Panc1 (cell line): ENCODE data around the gene LGR5. TPM values are rescaled to one million over a fixed set of nuclear protein-coding genes. Genes with fewer than 3 reads are reported as not detected.

Experiments
- ATAC-seq: fragments of 200-7000 bp; cut with Tn5 transposase; 2 replicates; pipeline ENCODE4 v1.9.1; 2020; ENCODE audit warnings: mild to moderate bottlenecking, moderate library complexity
- BruUV-seq: library from RNA; stranded (reverse); fragments of 400-500 nt; replicated peaks from 2 replicates; lab custom pipeline; 2021; lab: Mats Ljungman, UMichigan
- CTCF ChIA-PET: fragments of 300-600 bp; sonication (Branson Sonifier 250); formaldehyde crosslinking; loops from one replicate; lab custom pipeline; 2022; ENCODE audit warnings: antibody characterized with exemption; lab: Charles Lee
- POLR2A ChIA-PET: fragments of 300-600 bp; sonication (Branson Sonifier 250); formaldehyde crosslinking; loops from one replicate; lab custom pipeline; 2022; ENCODE audit warnings: antibody characterized with exemption; lab: Charles Lee
- DNase-seq: peaks from one replicate; pipeline ENCODE4 v3.0.0-alpha.2; 2010; ENCODE audit warnings: low read depth, low spot score
- H3K27ac ChIP-seq: 2 replicates; pipeline ENCODE4 v1.5.1; 2011; ENCODE audit warnings: mild to moderate bottlenecking, low read length, inconsistent platforms
- H3K27me3 ChIP-seq: fragments of 200-500 bp; sonication (Bioruptor generic); 2 replicates; pipeline ENCODE4 v1.6.0; 2014; ENCODE audit warnings: low read length, inconsistent platforms; ENCODE audit not compliant: control insufficient read depth, insufficient read depth
- H3K36me3 ChIP-seq: fragments of 200-500 bp; sonication (Bioruptor generic); 2 replicates; pipeline ENCODE4 v1.5.1; 2014; ENCODE audit warnings: inconsistent platforms, mild to moderate bottlenecking, low read length, moderate library complexity; ENCODE audit not compliant: control insufficient read depth, insufficient read depth
- H3K4me1 ChIP-seq: 2 replicates; pipeline ENCODE4 v1.5.1; 2011; ENCODE audit warnings: inconsistent platforms, mild to moderate bottlenecking, low read length, moderate library complexity; ENCODE audit not compliant: control insufficient read depth, insufficient read depth
- H3K4me3 ChIP-seq, 2 experiments: 2 replicates each; pipeline ENCODE4 v1.5.1; 2011 to 2012; ENCODE audit warnings: low read depth in 2 of 2, low read length in 2 of 2, mild to moderate bottlenecking in 2 of 2, inconsistent platforms in 1 of 2, moderate library complexity in 1 of 2
- H3K9me3 ChIP-seq: fragments of 200-500 bp; sonication (Bioruptor generic); 2 replicates; pipeline ENCODE4 v1.5.1; 2014; ENCODE audit warnings: low read depth, mild to moderate bottlenecking, inconsistent platforms, low read length, moderate library complexity; ENCODE audit not compliant: control insufficient read depth, insufficient read depth
- POLR2AphosphoS5 ChIP-seq: IDR thresholded peaks from 2 replicates; pipeline ENCODE4 v1.6.1; 2012; ENCODE audit warnings: mild to moderate bottlenecking, low read depth, low read length, moderate library complexity
- SIN3A ChIP-seq: IDR thresholded peaks from 2 replicates; pipeline ENCODE4 v1.6.1; 2012; ENCODE audit warnings: low read depth, mild to moderate bottlenecking, low read length, moderate library complexity, borderline replicate concordance; ENCODE audit not compliant: insufficient read depth
- TCF7L2 ChIP-seq: IDR thresholded peaks from 2 replicates; pipeline ENCODE4 v1.6.1; 2011; ENCODE audit warnings: mild to moderate bottlenecking, low read depth, low read length, inconsistent platforms
- in situ Hi-C: cut with HindIII; loops from 2 replicates; pipeline ENCODE4 v1.10.0; 2016; ENCODE audit warnings: low sequenced_read_pairs, low pct_unique_long_range_greater_than_20kb
- intact Hi-C: fragments of 100-400 bp; cut with micrococcal nuclease; formaldehyde crosslinking; loops from one replicate; pipeline ENCODE4 v1.10.0; 2022; ENCODE audit not compliant: unreplicated experiment
- total RNA-seq: library from RNA; stranded (reverse); gene quantifications from one replicate; pipeline ENCODE4 v1.2.1, GENCODE V29; 2021; ENCODE audit not compliant: unreplicated experiment
- TF ChIP-seq, protein P1 (sequence below), 2 experiments: IDR thresholded peaks; 2 replicates each; pipeline ENCODE4 v1.6.1; 2011 to 2012; ENCODE audit warnings: low read depth in 2 of 2, control low read depth in 1 of 2, low read length in 1 of 2, mild to moderate bottlenecking in 1 of 2, moderate library complexity in 1 of 2; ENCODE audit not compliant: insufficient read depth in 1 of 2
- TF ChIP-seq, protein P2 (sequence below): fragments of 450-650 bp; IDR thresholded peaks from 2 replicates; pipeline ENCODE4 v1.5.1; 2017; ENCODE audit warnings: mild to moderate bottlenecking

The LGR5 gene
- total RNA-seq, 1 experiment from 2014 or later: 1.9 TPM

DNA sequence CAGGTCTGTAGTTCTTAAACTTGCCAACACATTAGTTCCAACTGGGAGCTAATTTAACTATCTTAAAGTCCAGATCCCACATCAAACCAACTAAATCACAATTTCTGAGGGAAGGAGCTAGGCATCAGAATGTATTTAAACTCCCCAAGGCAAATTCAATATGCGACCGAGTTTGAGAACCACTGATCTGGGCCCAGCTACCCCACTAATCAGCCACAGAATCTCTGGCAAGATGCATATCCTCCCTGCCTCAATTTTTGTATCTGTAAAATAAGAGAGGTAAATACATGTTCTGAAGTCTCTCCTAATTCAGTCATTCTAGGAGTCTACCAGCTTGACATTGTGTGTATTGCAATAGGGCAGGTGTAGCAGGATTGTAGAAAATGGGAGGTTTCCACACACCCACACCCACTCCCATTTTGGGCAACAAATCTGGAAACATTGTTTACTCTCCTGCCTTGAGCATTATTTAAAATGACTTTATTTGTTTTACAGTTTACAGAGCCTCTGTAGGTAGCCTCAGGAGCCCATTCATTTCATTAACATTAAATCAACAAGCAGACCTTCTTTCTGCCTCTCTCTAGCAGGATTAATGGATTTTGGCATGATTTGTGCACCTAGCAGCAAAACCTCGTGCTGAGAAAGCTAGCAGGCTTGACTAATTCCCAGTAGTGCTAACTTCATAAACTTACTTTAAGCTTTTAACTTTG, 15.6 kb downstream of the LGR5 start:
- ChIA-PET CTCF (no interaction called here), POLR2A (no interaction called here)
- TF ChIP-seq TCF7L2 (no peak), POLR2AphosphoS5 (no peak), SIN3A (no peak)
- TF ChIP-seq, protein P1, sequence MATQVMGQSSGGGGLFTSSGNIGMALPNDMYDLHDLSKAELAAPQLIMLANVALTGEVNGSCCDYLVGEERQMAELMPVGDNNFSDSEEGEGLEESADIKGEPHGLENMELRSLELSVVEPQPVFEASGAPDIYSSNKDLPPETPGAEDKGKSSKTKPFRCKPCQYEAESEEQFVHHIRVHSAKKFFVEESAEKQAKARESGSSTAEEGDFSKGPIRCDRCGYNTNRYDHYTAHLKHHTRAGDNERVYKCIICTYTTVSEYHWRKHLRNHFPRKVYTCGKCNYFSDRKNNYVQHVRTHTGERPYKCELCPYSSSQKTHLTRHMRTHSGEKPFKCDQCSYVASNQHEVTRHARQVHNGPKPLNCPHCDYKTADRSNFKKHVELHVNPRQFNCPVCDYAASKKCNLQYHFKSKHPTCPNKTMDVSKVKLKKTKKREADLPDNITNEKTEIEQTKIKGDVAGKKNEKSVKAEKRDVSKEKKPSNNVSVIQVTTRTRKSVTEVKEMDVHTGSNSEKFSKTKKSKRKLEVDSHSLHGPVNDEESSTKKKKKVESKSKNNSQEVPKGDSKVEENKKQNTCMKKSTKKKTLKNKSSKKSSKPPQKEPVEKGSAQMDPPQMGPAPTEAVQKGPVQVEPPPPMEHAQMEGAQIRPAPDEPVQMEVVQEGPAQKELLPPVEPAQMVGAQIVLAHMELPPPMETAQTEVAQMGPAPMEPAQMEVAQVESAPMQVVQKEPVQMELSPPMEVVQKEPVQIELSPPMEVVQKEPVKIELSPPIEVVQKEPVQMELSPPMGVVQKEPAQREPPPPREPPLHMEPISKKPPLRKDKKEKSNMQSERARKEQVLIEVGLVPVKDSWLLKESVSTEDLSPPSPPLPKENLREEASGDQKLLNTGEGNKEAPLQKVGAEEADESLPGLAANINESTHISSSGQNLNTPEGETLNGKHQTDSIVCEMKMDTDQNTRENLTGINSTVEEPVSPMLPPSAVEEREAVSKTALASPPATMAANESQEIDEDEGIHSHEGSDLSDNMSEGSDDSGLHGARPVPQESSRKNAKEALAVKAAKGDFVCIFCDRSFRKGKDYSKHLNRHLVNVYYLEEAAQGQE (IDR thresholded peaks at IDR 0.05; ENCODE audit: insufficient read depth in 1 of 2, low read depth in 2 of 2, low read length in 1 of 2): no peak
- TF ChIP-seq, protein P2, sequence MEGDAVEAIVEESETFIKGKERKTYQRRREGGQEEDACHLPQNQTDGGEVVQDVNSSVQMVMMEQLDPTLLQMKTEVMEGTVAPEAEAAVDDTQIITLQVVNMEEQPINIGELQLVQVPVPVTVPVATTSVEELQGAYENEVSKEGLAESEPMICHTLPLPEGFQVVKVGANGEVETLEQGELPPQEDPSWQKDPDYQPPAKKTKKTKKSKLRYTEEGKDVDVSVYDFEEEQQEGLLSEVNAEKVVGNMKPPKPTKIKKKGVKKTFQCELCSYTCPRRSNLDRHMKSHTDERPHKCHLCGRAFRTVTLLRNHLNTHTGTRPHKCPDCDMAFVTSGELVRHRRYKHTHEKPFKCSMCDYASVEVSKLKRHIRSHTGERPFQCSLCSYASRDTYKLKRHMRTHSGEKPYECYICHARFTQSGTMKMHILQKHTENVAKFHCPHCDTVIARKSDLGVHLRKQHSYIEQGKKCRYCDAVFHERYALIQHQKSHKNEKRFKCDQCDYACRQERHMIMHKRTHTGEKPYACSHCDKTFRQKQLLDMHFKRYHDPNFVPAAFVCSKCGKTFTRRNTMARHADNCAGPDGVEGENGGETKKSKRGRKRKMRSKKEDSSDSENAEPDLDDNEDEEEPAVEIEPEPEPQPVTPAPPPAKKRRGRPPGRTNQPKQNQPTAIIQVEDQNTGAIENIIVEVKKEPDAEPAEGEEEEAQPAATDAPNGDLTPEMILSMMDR: no peak
- no peak overlapping the region for H3K4me3 ChIP-seq
- H3K27me3 ChIP-seq: peaks cover 8% of the 10 kb centered on the region; the same call in 1 of the 2 replicates
- no peaks in the 10 kb centered on the region for H3K36me3 ChIP-seq
- DNase-seq (no peak), ATAC-seq (no peak)
- no peaks in the 10 kb centered on the region for H3K9me3 ChIP-seq
- no peak overlapping the region for H3K27ac ChIP-seq
- no TSS peak for BruUV-seq
- in situ Hi-C loops (no loop called here), intact Hi-C loops (no loop called here)
- H3K4me1 ChIP-seq: no peaks in the 10 kb centered on the region

DNA sequence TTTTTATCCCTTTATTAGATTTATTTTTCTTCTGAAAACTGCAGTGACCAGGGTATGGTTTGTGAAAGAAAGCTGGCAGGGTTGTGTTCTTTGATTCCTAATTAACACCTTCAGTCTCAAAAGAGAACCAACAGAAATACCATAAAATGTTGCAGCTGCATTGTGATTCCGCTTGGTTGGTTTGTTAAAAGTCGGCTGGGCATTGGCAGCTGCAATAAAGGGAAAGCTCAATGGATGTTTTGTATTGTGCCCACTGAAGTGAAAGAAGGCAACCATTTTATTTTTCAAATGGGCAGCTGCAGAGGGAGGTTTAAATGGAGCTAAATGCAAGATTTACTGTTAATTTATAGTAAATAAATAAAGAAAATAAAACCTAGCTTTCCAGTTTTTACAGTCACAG, 16.7 kb downstream of the LGR5 start:
- Histone ChIP-seq H3K9me3 (no peaks in the 10 kb centered on the region), H3K36me3 (no peaks in the 10 kb centered on the region), H3K4me1 (no peaks in the 10 kb centered on the region), H3K27me3 (peaks cover 8% of the 10 kb centered on the region; the same call in 1 of the 2 replicates), H3K27ac (no peak overlapping the region), H3K4me3 (no peak overlapping the region)
- DNase-seq (no peak), ATAC-seq (no peak)
- TF ChIP-seq SIN3A (no peak), POLR2AphosphoS5 (no peak), TCF7L2 (no peak)
- TF ChIP-seq, protein P1 (IDR thresholded peaks at IDR 0.05; ENCODE audit: insufficient read depth in 1 of 2, low read depth in 2 of 2, low read length in 1 of 2): no peak
- no TSS peak for BruUV-seq
- CTCF ChIA-PET: no interaction called here
- in situ Hi-C loops: no loop called here
- intact Hi-C loops: no loop called here
- POLR2A ChIA-PET: no interaction called here
